ENCODE data around the gene INTS3.

The INTS3 gene

GRCh38 chr1:153796786-153797659, 69.2 kb downstream of the INTS3 start:
- DNase-seq (ENCODE audit: low read depth in 2 of 2): peak; percentile 63 to 68

- no peak for DNase-seq (ENCODE audit: low read depth in 2 of 2)
Observed at GRCh38 chr1:153798468-153798780, 70.6 kb downstream of the INTS3 start.

- DNase-seq (ENCODE audit: low read depth in 2 of 2): no peak
Observed at GRCh38 chr1:153799016-153799415, 71.2 kb downstream of the INTS3 start.

- no peak for DNase-seq (ENCODE audit: low read depth in 2 of 2)
Observed at GRCh38 chr1:153799566-153800465, 72.0 kb downstream of the INTS3 start.

- no peak for DNase-seq (ENCODE audit: low read depth in 2 of 2)
Observed at GRCh38 chr1:153800516-153800915, 72.7 kb downstream of the INTS3 start.

GRCh38 chr1:153801028-153801625, 73.3 kb downstream of the INTS3 start:
- no peak for DNase-seq (ENCODE audit: low read depth in 2 of 2)

GRCh38 chr1:153801786-153802697, 74.2 kb downstream of the INTS3 start:
- no peak for DNase-seq (ENCODE audit: low read depth in 2 of 2)

- DNase-seq (ENCODE audit: low read depth in 2 of 2): no peak
Observed at GRCh38 chr1:153803470-153804056, 75.7 kb downstream of the INTS3 start.

GRCh38 chr1:153804112-153804511, 76.3 kb downstream of the INTS3 start:
- no peak for DNase-seq (ENCODE audit: low read depth in 2 of 2)

- peak; percentile 33 to 36 for DNase-seq (ENCODE audit: low read depth in 2 of 2)
Observed at GRCh38 chr1:153805042-153805745, 77.3 kb downstream of the INTS3 start.

GRCh38 chr1:153805886-153806719, 78.3 kb downstream of the INTS3 start:
- no peak for DNase-seq (ENCODE audit: low read depth in 2 of 2)

- DNase-seq (ENCODE audit: low read depth in 2 of 2): no peak
Observed at GRCh38 chr1:153816283-153816889, 88.5 kb downstream of the INTS3 start.

GRCh38 chr1:153818876-153819275, 91.0 kb downstream of the INTS3 start:
- DNase-seq (ENCODE audit: low read depth in 2 of 2): no peak
